Central memory CD8-positive, alpha-beta T cell (primary cell): ENCODE data around the gene OTOGL.

Source experiments
- ATAC-seq: fragments of 150-1000 bp; cut with Tn5 transposase; replicated peaks from 2 replicates; pipeline ENCODE4 v1.10.0; 2022; ENCODE audit warnings: mild to moderate bottlenecking, moderate FRiP score, moderate number of reproducible peaks; ENCODE audit not compliant: poor library complexity, severe bottlenecking; ENCODE audit errors: extremely low read depth
- DNase-seq, 2 donors: peaks; one replicate each; pipeline ENCODE4 v3.0.0; 2021; ENCODE audit warnings: low spot score in 2 of 2
- H3K27ac Mint-ChIP-seq: one replicate; pipeline ENCODE4 v1.8.0; 2022; ENCODE audit warnings: low read depth, mild to moderate bottlenecking, moderate library complexity, mixed read lengths
- H3K27me3 Mint-ChIP-seq: one replicate; pipeline ENCODE4 v1.8.0; 2022; ENCODE audit warnings: mixed read lengths
- H3K36me3 Mint-ChIP-seq: one replicate; pipeline ENCODE4 v1.8.0; 2022; ENCODE audit warnings: mild to moderate bottlenecking, moderate library complexity, mixed read lengths; ENCODE audit not compliant: insufficient read depth
- H3K4me1 Mint-ChIP-seq: one replicate; pipeline ENCODE4 v1.8.0; 2022; ENCODE audit warnings: mixed read lengths
- H3K4me3 Mint-ChIP-seq: one replicate; pipeline ENCODE4 v1.8.0; 2022; ENCODE audit warnings: mild to moderate bottlenecking, moderate library complexity, mixed read lengths
- H3K9me3 Mint-ChIP-seq: one replicate; pipeline ENCODE4 v1.8.0; 2022; ENCODE audit warnings: mixed read lengths

Gene OTOGL

DNA sequence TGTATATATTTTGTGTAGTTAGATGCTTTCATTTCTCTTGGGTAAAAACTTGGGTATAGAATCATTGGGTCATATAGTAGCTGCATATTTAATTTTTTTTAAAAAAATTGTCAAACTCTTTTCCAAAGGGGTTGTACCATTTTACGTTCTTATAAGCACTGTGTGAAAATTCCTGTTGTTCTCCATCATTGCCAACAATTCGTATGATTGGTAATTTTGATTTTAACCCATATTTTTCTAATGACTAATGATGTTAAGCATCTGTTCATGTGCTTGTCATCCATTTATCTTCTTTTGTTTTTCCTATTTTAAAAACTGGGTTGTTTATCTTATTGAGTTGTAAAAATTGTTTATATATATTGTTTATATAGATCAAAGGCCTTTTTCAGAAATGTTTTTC lies 77.4 kb downstream of the OTOGL start:
- peaks cover 22% of the 10 kb centered on the region for H3K27me3 Mint-ChIP-seq
- no peaks in the 10 kb centered on the region for H3K4me1 Mint-ChIP-seq
- no peak for DNase-seq
- H3K9me3 Mint-ChIP-seq = no peaks in the 10 kb centered on the region
- no peak overlapping the region for H3K4me3 Mint-ChIP-seq
- H3K36me3 Mint-ChIP-seq = no peaks in the 10 kb centered on the region
- H3K27ac Mint-ChIP-seq = no peak overlapping the region
- ATAC-seq = no peak

DNA sequence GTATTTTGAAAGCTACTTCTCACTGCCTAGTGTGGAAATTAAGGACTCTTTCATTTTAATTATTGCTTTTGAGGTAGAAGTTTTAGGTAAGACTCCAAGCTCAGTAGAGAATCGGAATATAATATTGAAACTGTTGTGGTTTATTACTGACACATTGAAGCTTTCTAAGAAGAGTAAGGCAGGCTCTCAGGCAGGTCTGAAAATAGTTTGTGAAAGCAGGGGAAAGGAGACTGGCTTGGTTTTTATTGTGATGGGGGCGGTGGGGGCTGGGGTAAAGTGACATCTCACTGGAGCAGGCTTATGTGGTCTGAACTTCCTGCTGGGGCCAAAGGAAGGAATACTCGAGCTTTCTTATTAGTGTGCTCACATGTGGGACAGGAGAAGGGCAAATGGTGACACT lies 79.5 kb downstream of the OTOGL start:
- no peak for DNase-seq
- no peak for ATAC-seq
- no peaks in the 10 kb centered on the region for H3K4me1 Mint-ChIP-seq
- H3K4me3 Mint-ChIP-seq = no peak overlapping the region
- peaks cover 20% of the 10 kb centered on the region for H3K27me3 Mint-ChIP-seq
- no peaks in the 10 kb centered on the region for H3K9me3 Mint-ChIP-seq
- H3K36me3 Mint-ChIP-seq = no peaks in the 10 kb centered on the region
- H3K27ac Mint-ChIP-seq = no peak overlapping the region

DNA sequence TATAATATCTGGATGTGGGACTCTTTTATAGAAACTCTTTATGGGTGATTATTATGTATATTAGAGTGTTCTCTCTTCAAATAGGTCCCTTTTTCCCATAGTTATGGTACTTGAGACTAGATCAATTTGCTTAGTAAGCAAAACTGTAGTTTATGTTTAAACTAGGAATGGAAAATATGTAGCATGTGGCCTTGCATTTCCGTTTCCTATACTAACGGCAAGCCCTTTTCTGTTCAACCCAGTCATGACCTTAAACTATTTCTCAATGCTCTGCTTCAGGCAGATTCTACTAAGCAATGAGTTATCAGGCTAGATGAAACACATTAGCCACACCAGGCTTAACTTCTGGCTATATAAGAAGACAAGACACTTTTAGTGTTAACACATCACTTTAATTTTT lies 84.6 kb downstream of the OTOGL start:
- Mint-ChIP-seq H3K4me3 (no peak overlapping the region), H3K36me3 (no peaks in the 10 kb centered on the region), H3K4me1 (no peaks in the 10 kb centered on the region), H3K27me3 (peaks cover 4% of the 10 kb centered on the region), H3K9me3 (no peaks in the 10 kb centered on the region), H3K27ac (no peak overlapping the region)
- DNase-seq = no peak
- ATAC-seq = no peak

DNA sequence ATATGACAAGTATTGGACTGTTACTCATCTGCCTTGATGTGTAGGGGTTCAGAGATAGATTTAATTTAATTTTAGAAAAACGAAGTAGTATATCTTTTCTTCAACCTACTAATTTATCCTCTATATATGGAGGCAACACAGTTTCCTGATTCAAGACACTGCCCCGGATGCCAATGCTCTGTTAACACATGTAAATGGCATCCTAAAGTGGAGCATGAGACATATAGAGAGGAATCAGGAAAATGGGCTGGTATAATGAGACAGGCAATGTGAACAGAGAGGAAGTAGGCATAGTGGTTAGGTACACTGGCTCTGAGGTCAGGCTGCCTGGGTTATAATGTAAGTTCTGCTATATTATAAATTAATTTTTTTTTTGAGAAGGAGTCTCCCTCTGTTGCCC lies 85.6 kb downstream of the OTOGL start:
- Mint-ChIP-seq H3K27me3 (no peaks in the 10 kb centered on the region), H3K9me3 (no peaks in the 10 kb centered on the region), H3K4me3 (no peak overlapping the region), H3K4me1 (no peaks in the 10 kb centered on the region), H3K27ac (no peak overlapping the region), H3K36me3 (no peaks in the 10 kb centered on the region)
- no peak for DNase-seq
- ATAC-seq = no peak

DNA sequence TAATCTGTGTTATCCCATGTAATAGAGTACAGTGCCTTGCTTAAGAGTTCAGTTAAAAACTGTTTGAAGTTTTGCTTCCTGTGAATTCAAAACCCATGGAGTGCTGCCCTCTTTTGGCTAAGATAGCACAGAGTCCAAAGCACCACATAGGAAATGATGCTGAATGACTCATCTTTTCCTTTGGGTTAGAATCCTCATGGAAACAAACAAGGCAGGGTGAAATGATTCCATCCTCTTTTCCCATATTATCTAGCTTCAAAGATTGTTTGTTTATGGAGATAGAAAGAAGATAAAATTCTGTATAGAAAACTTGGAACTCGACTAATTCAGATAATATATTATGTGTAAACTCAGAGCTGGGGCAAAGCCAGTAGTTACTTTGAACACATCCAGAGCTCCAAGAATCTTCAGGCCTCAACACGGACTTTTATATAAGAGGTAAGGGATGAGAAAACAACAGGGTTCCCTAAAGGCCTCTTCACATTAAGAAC lies 87.4 kb downstream of the OTOGL start:
- Mint-ChIP-seq H3K9me3 (no peaks in the 10 kb centered on the region), H3K36me3 (no peaks in the 10 kb centered on the region), H3K27ac (no peak overlapping the region), H3K4me3 (no peak overlapping the region), H3K4me1 (no peaks in the 10 kb centered on the region), H3K27me3 (no peaks in the 10 kb centered on the region)
- ATAC-seq = no peak
- no peak for DNase-seq

DNA sequence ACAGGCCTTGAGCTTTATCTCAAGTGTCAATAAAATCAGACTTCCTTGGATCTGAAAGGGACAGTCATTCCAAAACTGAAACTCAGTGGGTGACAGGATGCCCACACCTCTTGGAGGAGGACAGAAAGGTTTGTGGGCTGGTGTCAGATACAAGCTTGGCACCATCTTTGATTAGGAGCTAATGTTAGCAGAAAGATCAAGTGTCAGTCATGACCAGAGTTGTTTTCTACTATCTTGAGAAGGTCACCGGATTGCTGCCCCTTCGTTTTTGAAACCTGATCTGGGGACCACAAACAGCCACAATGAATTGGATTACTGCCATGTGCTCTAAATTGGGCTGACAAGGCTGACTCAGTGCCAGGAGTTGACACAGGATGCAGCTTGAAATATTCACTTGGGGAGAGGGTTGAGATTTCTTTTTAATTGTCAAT lies 88.3 kb downstream of the OTOGL start:
- DNase-seq = no peak
- peaks cover 5% of the 10 kb centered on the region for H3K27me3 Mint-ChIP-seq
- H3K27ac Mint-ChIP-seq = no peak overlapping the region
- H3K4me1 Mint-ChIP-seq = no peaks in the 10 kb centered on the region
- H3K36me3 Mint-ChIP-seq = no peaks in the 10 kb centered on the region
- no peak overlapping the region for H3K4me3 Mint-ChIP-seq
- H3K9me3 Mint-ChIP-seq = no peaks in the 10 kb centered on the region
- no peak for ATAC-seq

DNA sequence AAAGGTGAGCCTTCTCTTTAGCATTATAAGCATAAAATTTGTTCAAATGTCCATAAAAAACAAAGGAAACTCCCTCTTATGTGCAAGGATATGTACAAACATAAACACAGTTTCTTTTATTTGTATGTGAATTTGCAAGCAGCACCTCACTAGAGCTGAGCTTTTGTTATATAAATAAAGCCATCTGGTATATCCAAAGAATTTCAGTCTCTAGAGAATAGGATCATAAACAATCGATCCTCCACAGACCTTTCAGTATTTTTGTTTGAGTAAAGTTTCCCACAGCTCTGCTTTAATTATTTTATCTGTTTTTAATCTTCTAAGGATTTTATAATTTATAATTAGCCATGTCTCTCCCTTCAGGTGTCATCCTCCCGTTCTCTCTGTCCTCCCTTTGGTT lies 89.2 kb downstream of the OTOGL start:
- no peaks in the 10 kb centered on the region for H3K9me3 Mint-ChIP-seq
- ATAC-seq = no peak

DNA sequence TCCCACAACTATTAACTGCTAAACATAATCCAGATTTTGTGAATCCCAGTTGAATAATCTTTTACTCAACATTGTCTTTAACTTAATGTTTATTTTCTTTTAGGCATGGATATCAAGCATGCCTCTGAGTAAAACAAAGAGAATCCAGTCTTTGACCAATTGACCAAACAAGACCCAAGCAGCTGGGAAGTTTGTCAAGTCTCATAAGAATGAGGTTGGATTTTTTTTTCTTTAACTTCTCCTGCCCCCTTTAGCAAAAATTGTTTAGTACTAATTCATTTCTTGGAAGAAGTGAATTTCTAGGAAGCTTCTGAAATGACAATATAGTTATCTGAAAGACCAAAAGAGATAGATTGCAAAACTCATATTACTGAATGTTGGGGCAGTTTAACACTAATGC lies 89.9 kb downstream of the OTOGL start:
- no peak overlapping the region for H3K4me3 Mint-ChIP-seq
- no peak for DNase-seq
- H3K27ac Mint-ChIP-seq = no peak overlapping the region
- no peak for ATAC-seq
- peaks cover 15% of the 10 kb centered on the region for H3K27me3 Mint-ChIP-seq
- no peaks in the 10 kb centered on the region for H3K4me1 Mint-ChIP-seq
- no peaks in the 10 kb centered on the region for H3K9me3 Mint-ChIP-seq
- no peaks in the 10 kb centered on the region for H3K36me3 Mint-ChIP-seq

More for the DNA sequence above, 89.2 kb downstream of the OTOGL start:
- Mint-ChIP-seq H3K36me3 (no peaks in the 10 kb centered on the region), H3K4me3 (no peak overlapping the region), H3K27me3 (peaks cover 11% of the 10 kb centered on the region), H3K27ac (no peak overlapping the region), H3K4me1 (no peaks in the 10 kb centered on the region)
- no peak for DNase-seq

DNA sequence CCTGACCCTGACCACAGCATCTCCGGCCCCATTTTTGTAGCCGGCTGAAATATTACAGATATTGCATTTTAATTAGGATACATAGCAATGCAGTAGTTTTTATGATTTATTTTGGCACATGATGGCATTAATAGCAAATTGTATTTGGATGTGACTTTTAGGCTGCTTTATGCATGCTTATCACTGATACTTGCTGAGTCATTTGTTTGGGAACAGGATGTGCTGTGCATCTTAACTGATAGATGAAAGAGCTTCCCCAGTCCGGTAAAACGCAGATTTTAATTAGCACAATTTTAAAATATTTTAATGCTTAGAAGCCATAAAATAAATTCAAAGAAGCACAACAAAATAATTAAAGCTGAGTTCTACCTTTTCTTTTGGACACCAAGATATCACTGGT lies 90.7 kb downstream of the OTOGL start:
- Mint-ChIP-seq H3K27me3 (peaks cover 15% of the 10 kb centered on the region), H3K27ac (no peak overlapping the region), H3K36me3 (no peaks in the 10 kb centered on the region), H3K4me1 (no peaks in the 10 kb centered on the region), H3K9me3 (no peaks in the 10 kb centered on the region), H3K4me3 (no peak overlapping the region)
- ATAC-seq (no peak), DNase-seq (no peak)

DNA sequence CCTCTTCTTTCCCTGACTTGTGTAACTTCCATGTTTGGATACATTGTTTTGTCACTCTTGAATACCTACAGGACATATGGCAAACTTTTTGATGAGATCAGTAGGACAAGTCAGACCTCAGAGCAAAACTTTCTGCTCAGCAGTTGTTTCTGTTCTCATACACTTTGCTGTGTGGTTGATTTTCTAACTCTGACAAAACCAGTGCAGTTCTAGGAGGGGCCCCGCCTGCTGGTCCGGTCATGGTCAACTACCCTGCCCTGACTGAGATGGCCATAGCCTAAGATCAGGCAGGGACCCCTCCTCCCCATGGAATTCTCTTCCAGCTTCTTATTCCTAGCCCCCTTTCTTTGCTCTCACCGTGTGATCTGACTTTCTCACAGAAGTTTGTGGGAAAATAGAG lies 92.8 kb downstream of the OTOGL start:
- no peaks in the 10 kb centered on the region for H3K36me3 Mint-ChIP-seq
- ATAC-seq (no peak), DNase-seq (no peak)
- no peaks in the 10 kb centered on the region for H3K9me3 Mint-ChIP-seq
- peaks cover 15% of the 10 kb centered on the region for H3K27me3 Mint-ChIP-seq
- no peak overlapping the region for H3K27ac Mint-ChIP-seq
- no peaks in the 10 kb centered on the region for H3K4me1 Mint-ChIP-seq
- H3K4me3 Mint-ChIP-seq = no peak overlapping the region

DNA sequence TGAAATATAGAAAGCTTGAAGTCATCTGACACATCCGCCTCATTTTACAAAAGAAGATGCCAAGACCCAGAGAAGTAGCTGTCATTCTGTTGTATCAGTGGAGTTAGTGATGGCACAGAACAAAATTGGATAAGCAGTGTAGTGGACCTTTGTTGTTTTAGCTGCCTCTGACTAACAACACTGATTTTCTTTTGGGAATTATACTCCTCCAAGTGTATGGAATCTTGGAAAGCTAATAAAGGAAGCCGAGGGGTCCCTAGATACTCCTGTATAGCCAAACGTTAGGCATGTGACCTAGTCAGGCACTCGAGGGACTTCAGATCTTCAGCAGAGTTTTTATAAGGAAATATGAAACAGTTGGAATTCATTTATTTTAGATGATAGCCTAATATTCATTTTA lies 94.5 kb downstream of the OTOGL start:
- Mint-ChIP-seq H3K4me3 (no peak overlapping the region), H3K36me3 (no peaks in the 10 kb centered on the region), H3K27ac (no peak overlapping the region), H3K27me3 (peaks cover 24% of the 10 kb centered on the region), H3K4me1 (no peaks in the 10 kb centered on the region), H3K9me3 (no peaks in the 10 kb centered on the region)
- ATAC-seq = no peak
- no peak for DNase-seq

DNA sequence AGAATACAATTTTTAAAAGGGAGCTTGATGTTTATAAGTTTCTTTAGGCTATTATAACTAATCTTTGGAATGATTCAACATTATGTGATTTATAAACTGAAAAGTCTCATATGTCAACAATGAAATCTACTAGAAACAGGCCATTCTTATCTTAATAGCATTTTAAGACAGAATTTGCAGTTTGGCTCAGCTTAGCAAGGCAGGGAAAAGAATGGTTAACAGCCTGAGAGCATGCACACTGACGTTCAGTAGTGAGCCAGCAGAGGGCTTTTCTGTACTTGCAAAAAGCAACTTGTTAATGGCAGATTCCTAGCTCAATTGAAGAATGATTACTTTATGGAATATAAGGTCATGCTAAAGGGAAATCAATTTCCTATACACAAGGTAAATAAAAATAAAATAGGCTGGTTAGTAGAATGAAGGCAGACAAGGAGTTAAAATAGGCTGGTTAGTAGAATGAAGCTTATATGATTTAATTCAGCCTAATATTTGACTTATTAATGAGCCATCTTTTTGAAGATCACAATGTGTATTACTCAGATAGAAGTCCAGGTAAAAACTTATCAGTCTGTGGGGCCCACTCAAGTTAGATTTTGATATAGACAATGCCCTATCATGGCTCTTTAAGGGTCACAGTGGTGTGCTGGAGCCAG lies 95.9 kb downstream of the OTOGL start:
- no peaks in the 10 kb centered on the region for H3K9me3 Mint-ChIP-seq

DNA sequence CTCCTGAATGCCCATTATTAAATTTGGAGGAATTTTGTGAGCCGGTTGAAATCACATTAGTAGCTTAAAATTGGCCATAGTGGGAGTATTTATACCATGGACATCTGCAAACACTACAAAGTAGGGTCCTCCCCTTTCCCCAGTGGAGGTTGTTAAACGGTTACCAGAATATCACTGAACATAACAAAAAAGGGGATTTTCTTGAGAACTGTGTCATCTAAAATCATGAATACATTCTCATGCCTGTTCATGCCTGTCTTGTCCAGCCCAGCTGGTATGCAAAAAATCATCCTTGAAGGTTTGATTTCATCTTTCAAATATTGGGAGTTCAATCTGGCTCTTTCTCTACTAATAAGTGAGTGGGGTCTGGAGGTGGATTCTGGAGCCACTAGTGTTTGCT lies 96.4 kb downstream of the OTOGL start:
- H3K9me3 Mint-ChIP-seq = no peaks in the 10 kb centered on the region
- H3K4me1 Mint-ChIP-seq = no peaks in the 10 kb centered on the region
- DNase-seq (no peak), ATAC-seq (no peak)
- no peak overlapping the region for H3K27ac Mint-ChIP-seq
- H3K36me3 Mint-ChIP-seq = no peaks in the 10 kb centered on the region
- no peak overlapping the region for H3K4me3 Mint-ChIP-seq
- H3K27me3 Mint-ChIP-seq = peaks cover 28% of the 10 kb centered on the region

More for the DNA sequence above, 95.9 kb downstream of the OTOGL start:
- H3K27ac Mint-ChIP-seq = no peak overlapping the region
- no peaks in the 10 kb centered on the region for H3K36me3 Mint-ChIP-seq
- no peaks in the 10 kb centered on the region for H3K4me1 Mint-ChIP-seq
- no peak for ATAC-seq
- peaks cover 28% of the 10 kb centered on the region for H3K27me3 Mint-ChIP-seq
- DNase-seq = no peak
- no peak overlapping the region for H3K4me3 Mint-ChIP-seq
